22Rv1 (cell line): ENCODE data around the gene SLC1A3.

ENCODE experiments used
- CTCF ChIP-seq: fragments of 450-650 bp; IDR thresholded peaks from 2 replicates; pipeline ENCODE4 v1.5.1; 2017; ENCODE audit warnings: mild to moderate bottlenecking
- ZFX ChIP-seq: fragments of 450-650 bp; IDR thresholded peaks from 2 replicates; pipeline ENCODE4 v1.6.1; 2017; ENCODE audit warnings: antibody characterized with exemption, borderline replicate concordance

- TF ChIP-seq CTCF (no peak), ZFX (no peak)
Observed at GRCh38 chr5:36730537-36731216, 124.3 kb downstream of the SLC1A3 start.
